Measurements from ENCODE around the gene TNFRSF12A. TPM values are rescaled to one million over a fixed set of nuclear protein-coding genes. Genes with fewer than 3 reads are reported as not detected.

The TNFRSF12A gene
- total and polyA plus RNA-seq, 2 of the 8 experiments (the other 6 are each of a cell fraction or from before 2014, with no cell fraction given) = 81.0 to 82.5 TPM

DNA sequence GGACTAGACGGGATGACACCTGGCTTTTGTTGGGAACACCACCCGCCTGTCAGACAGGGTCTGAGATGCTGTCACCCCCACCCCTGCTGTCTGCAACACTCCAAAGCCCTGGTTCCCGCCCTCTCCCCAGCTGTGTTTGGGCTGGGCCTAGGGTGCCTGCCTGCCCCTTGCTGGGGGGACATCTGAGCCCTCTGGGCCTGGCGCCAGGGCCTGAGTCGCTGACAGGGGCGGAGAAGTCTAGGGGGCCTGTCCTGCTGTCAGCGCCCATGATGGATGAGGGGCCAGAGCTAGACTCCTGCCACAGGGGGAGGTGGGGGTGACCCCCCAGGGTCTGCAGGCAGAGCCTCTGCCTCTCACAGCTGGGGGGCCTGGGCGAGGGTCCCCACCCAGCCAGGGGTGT is 32.3 kb upstream of the TNFRSF12A start (continued):
- TF ChIP-seq GTF2F1 (IDR thresholded peaks at IDR 0.05; ENCODE audit: borderline replicate concordance, low read depth, low read length) (no peak), SIRT6 (IDR thresholded peaks at IDR 0.05; ENCODE audit: low read length) (no peak)
